GM18873 (cell line): ENCODE data around the gene FGD6.
"Not testable (repeated sequence)": the region's sequence is repeated elsewhere in the genome, so short reads cannot be mapped to it uniquely, and the experiment has no call there.

ENCODE experiments used
- ATAC-seq: cut with Tn5 transposase; IDR thresholded peaks from one replicate; pipeline ENCODE4 v1.9.1; 2021; ENCODE audit warnings: mild to moderate bottlenecking, moderate library complexity, moderate number of reproducible peaks; ENCODE audit not compliant: unreplicated experiment, low FRiP score

The FGD6 gene

DNA sequence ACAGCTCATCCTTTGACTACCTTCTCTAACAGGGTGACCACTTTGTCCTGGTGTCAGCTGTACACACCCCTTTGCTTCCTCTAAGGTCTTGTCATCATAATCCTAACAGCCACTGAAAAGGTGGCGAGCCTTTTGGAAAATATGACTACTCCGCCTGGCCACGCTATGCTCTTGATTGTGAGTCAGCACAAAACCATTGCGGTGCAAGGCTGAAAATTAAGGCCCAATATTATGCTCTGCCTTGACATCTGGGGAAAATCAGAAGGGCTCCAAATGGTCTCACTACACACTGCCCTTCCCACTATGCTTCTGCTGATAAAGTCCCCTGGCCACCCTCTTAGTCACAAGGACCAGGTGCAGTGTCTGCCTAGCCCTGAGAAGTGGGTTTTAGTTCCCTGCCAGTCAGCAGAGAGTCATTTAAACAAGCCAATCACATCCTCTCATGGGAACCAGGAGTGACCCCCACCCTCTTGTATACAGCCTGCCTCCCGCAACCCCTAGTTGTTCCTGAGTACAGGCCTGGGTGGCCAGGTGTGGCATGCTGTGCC is 34.3 kb downstream of the FGD6 start:
- ATAC-seq: no peak

DNA sequence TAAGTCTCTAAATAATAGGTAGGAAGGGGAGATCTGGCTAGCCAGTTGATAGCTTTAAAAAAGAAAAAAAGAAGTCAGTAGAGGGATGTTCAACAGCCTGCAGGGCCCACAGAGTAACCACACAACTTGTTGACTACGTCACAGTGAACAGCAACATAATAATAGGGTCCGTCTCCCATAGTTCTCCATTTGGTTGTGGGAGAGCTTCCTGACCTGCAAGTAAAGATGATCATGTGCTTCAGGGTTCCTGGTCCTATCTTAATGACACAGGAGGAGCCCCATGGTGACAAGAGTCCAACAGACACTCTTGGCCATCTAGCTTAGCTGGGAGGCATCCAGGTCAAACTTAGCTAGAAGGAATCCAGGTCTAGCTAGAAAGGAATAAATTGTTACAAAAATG is 36.2 kb downstream of the FGD6 start:
- ATAC-seq: no peak

DNA sequence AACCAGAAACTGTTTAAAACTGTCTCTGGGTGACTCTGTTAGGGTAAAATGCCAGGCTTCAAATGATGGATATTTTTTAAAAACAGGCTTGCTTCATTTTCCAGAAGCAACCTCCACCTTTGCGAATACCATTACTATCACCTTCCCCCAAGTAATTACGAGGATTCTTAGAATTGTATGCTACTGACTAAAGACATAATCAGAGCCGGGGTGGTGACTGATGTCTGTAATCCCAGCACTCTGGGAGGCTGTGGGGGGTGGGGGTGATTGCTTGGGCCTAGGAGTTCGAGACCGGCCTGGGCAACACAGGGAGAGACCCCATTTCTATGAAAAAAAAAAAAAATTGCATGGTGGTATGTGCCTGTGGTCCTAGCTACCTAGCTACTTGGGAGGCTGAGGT is 38.3 kb downstream of the FGD6 start:
- ATAC-seq: no peak

DNA sequence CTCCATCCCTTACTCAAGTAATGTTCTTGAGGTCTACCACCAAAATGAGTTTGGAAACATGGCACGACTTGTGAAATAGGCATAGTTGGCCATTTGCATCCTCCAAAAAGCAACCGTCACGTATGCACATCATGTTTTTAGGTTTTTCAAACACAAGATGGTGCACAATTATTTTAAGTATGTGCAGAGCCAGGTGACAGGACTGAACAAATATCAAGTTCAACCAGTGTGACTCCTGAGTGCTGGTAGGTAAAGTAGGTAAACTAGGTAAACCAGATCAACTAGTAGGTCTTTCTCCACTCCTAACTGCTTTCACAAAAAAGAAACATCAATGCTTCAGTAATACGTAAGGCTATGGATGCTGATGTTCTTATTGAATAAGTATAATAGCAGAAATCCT is 39.1 kb downstream of the FGD6 start:
- no peak for ATAC-seq

DNA sequence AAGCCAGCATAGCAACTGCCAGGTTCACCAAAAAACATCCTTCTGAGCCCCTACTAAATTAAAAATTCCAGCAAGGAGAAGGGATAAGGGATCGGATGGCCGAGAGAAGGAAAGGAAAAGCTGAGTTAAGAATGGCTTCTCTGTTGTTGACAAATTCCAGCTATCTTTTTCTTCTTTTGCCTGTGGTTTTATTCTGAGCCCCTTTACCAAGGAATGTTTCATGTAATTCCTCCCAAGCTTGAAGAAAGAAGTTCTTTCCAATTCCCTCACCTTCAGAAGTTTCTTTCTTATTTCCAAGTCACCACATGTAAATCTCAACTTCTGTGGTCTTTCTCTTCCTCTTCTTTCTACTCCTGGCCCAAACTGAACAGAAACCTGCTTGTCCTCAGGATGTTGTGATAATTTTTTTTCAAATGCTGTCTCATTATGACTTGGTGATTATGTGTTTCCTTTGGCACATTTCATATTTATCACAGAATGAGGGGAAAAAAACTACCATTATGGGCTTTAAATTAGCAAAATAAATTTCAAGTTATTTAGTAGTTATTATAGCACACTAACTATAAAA is 40.0 kb downstream of the FGD6 start:
- ATAC-seq: no peak

DNA sequence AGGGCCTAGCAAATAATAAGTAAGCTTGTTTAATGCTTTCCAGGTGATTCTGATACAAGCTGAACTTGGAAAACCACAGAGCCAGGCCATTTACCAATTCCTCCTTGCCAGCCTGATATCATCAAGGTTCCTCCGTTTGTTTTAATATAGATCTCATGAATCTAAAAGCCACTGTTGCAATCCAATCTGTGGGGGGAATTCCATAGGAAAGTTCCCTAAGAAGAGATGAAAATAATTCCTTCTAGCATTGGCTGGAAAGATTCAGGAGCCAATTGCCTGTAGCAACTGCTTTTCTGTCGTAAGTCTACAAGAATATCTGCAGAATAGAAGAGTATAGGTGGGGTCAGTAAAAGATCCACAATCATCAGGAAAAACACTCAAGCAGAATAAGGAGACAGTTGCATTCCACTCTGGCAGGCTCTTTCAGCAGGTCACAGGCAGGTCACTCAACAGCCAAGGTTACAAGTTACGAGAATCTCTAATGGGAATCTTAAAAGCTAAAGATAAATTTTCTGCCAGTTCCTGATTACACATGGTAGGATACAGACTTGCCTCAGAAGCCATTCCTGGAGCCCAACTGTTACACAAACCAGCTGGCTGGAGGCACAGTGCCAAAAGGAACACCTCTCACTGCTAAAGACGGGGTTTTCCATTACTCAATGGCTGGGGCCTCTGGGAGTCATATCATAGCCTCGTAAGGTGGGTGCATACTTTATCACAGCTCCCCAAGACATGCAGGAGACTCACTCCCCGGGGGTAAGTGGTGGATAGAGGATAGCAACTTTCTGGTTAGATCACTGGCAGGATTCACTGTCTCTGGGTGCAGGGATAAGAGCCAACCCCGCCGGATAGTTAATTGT is 43.6 kb downstream of the FGD6 start:
- ATAC-seq: no peak

DNA sequence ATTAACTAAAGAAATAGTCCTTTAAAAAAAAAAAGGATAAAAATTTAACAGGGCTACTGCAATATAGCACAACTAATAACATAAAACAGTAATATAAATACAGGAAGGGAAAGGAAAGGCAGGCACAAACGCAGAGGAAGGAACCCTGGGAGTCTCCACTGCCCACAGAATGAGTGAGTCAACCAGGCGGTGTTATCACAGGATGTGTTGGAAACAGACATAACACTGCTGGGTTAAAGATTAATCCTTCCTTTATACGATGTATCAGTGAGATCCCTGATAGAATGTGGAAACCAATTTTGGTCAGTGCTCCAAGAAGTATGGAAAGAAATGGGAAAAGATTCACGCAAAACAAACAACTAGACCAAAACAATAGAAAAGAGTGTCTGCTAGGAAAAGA is 47.9 kb downstream of the FGD6 start:
- ATAC-seq: no peak

DNA sequence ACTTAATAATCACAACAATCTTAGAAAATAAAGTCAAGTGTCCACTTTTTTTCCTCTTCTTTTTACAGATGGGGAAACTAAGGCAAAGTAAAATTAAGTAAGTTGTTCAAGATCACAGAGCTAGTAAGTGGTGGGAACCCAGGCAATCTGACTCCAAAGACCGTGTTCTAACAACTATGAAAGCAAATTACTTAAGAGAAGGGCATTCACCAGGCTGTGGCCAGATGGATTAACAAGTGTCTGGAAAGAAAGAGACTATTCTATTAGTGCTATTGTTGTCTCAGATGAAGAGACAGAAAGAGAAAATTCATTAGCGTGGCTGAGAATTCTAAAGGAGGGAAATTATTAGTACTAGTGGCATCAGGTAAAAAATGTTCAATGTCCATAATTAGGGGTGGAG is 48.5 kb downstream of the FGD6 start:
- no peak for ATAC-seq

DNA sequence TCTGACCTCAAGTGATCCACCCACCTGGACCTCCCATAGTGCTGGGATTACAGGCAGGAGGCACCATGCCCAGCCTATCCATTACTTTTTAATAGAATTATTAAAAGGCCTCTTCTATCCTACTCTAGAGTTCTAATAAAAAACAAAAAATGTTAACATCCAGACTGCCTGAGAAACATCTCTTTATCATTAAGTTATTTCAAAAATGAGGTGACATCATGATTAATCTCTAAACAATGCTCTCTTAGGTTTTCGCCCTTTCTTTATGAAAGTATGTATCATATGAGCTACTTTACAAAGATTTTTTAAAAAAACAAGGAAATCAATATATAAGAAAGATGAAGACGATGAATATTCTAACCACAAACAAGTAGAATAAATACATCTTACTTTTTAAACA is 52.6 kb downstream of the FGD6 start:
- ATAC-seq: no peak

DNA sequence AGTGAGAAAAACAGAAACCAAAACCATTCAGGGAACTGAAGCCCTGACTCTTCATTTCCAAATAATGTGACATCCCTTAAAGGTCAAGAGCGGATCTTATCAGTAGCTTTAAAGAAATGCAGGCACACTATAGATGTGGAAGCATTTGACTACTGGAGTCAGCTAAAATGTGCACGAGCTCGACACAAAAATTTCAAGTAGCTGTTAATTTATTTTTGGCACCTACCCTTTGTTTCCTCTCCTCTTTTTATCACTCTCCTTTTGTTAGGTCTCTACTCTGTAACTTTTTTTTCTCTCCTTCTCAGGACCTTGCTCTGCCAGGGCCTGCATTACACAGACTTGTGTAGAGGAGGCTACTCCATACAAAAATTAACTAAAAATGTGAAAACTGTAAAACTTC is 58.3 kb downstream of the FGD6 start:
- no peak for ATAC-seq

DNA sequence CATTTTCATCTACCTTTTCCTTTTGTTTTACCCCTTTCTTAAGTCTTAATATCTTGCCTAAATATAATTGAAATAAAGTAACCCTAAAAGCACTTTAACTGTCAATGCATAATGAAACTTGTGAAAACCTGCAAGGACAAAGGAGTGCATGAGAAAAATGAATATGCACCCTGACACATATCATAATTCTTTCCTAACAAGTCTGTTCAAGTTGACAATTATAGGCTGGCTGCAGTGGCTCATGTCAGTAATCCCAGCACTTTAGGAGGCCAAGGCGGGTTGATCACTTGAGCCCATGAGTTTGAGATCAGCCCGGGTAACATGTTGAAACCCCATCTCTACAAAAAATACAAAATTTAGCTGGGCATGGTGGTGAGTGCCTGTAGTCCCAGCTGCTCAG is 65.4 kb downstream of the FGD6 start:
- no peak for ATAC-seq

DNA sequence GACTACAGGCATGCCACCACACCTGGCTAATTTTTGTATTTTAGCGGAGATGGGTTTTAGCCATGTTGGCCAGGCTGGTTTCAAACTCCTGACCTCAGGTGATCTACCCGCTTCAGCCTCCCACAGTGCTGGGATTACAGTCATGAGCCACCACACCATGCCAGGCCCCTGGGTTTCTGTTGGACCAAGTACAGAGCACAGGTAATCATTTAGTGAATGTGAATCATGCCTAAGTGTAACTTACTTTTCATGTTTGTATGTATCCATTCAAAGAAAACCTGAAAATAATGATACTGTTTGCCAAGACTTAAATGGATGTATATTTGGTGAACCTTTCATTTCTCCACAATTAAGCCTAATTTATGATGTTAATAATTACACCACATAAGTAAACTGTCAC is 65.9 kb downstream of the FGD6 start:
- no peak for ATAC-seq

DNA sequence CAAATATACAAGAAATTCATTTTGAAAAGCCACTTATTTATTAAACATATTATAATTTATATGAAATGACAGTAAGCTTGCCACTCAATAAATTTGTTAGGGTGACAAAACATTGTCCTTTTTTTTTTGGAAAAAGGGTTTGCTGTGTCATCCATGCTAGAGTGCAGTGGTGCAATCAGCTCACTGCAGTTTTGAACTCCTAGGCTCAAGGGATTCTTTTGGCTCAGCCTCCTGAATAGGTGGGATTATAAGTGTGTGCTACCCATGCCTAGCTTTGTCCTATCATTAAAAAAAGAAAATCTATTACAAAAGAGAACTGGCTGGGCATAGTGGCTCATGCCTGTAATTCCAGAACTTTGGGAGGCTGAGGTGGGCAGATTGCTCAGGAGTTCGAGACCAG is 66.8 kb downstream of the FGD6 start:
- ATAC-seq: no peak

DNA sequence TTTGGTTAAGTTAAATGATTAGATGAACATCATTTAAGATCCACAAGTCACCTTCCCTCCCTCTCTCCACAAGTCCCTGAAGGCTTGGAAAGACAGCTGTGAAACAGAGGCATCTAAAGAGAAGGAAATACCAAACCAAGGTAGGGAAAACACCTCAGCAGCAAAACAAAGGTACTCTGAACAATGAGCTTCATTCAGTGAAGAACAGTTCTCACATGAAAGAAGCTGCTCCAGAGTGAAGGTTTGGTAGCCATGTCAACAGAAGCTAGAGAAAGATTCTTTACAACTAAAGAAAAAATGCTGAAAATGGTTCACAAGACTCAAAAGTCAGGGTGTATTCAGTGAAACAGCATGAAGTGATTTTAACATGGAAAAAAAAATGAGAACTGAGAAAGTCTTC is 69.4 kb downstream of the FGD6 start:
- ATAC-seq: no peak

DNA sequence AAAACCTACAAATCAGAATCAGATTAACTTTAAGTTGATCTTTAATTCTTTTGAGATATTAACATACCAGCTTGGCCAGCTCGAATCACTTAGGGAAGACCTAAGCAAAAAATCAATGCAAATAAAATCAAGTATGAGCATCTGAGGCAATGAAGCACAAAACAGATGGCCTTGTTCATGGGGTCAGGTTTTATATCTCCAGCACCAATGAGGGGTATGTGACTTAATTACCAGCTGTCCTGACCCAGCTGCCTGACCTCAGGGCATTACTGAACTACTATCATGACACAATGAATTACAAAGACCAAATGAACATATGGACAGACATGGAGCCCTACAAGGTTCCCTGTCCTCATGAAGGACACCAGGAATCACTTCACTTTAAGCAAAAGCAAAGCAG is 70.5 kb downstream of the FGD6 start:
- ATAC-seq: no peak

DNA sequence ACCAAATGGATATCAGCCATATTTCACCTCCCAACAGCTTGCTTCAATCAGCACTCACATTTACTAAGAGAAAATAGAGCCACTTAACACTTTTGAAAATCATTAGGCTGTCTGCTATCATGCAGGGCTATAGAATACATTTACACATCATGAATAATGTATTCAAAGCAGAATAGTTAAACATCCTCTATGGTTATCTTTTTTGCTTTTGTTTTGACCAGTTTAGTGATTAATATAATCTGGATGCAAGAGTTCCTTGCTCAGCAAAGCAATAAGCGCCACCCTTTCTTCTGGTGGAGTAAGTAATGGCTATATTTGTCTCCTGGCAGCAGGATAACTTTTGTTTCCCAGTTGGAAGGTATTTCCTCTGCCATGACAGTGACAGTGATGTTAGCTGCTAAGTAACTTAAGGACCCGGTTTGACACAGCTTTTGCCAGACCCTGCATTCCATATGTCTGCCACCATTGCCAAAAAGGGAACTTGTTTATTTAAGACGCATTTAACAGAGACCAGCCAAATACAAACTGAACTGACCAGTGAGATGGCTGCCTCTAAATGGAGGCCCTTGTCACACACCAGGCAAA is 73.6 kb downstream of the FGD6 start:
- no peak for ATAC-seq

DNA sequence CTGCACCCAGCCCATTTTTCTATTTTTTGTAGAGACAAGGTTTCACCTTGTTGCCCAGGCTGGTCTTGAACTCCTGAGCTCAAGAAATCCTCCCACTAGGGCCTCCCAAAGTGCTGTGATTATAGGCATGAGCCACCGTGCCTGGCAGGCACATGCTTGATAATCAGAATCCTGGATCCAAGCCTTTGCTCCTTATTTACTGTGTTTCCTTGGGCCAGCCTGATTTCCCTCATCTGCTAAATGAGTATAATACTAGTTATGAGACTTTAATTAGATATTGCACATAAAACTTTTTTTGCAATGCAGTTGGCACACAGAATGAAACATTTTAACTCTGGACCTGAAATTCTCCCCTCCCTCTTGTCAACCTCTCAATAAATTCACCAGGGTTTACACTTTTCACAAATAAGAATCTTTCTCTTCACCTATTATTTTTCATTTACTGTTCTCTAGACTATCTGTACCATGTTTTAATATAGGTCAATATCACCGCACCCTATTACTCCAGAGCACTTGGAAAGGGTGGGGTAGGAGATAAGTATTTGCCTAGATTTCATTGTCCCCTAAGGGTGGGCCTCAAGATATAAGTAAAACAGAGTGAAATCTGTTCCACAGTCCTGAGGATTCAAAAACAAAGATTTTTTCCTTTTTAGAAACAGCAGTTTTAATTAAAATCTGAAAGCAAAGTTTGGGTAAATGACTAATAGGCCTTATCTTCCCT is 74.7 kb downstream of the FGD6 start:
- no peak for ATAC-seq

DNA sequence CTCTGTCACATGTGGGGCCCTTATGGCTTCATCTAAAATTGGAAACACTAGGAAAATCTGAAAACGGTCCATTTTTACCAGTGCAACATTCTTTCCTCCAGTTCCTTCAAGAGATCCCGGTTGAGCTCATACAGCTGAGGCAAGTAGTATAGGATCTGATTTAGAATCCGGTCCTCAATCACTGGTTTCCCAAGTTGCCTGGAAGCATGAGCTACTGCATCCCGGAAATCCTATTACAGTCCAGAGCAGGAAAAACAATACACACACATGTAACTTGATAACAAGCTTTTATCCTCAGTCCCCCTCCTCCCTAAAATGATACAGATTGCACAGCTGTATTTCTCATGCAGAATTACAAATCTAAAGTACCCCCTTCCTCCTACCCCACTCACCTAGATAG is 76.0 kb downstream of the FGD6 start:
- ATAC-seq: no peak

DNA sequence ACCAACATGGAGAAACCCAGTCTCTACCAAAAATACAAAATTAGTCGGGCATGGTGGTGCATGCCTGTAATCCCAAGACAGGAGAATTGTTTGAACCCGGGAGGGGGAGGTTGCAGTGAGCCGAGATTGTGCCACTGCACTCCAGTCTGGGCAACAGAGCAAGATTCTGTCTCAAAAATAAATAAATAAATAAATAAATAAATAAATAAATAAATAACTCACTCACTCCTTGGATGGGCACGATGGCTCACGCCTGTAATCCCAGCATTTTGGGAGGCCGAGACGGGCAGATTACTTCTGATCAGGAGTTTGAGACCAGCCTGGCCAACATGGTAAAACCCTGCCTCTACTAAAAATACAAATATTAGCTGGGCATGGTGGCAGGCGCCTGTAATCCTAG is 79.2 kb downstream of the FGD6 start:
- not testable (repeated sequence) for ATAC-seq

DNA sequence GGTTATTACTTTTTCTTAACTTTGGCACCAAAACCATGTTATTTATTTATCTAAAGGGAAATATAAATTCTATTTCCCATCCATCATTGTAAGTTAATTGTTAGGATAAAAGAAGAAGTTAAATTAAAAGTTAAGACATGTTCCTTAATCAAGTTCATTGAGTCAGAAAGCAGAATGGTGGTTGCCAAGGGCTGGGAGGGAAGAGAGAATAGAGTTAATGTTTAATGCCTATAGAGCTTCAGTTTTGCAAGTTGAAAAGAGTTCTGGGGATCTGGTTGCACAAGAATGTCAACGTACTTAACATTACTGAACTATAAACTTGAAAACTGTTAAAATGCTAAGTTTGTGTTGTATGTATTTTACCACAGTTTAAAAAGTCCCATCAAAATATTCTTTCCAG is 80.7 kb downstream of the FGD6 start:
- ATAC-seq: no peak

DNA sequence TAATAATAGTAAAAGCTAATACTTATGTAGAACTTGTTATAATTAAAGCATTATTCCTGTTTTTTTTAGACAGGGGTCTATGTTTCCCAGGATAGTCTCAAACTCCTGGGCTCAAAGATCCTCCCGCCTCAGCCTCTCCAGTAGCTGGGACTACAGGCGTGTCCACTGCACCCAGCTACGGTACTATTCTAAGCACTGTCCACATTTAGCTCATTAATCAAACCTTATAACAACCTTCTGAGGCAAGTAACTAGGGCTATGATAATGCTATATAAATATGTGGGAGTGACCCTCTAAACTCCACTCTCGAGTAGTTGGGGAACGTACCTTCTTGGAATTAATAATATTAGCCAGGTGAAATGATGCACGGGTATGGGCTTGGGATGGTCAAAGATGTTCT is 83.2 kb downstream of the FGD6 start:
- ATAC-seq: no peak
